Adipocyte (in vitro differentiated cells): ENCODE measurements around the gene DUSP5.

Experiments used
- DNase-seq: peaks from one replicate; pipeline ENCODE4 v3.0.0-alpha.2; 2015; ENCODE audit warnings: low read depth
- H3K27me3 ChIP-seq: replicated peaks from 2 replicates; pipeline ENCODE4 v1.7.0; 2013; ENCODE audit warnings: mild to moderate bottlenecking, low read length, moderate library complexity; ENCODE audit not compliant: control insufficient read depth, insufficient read depth
- H3K36me3 ChIP-seq: 2 replicates; pipeline ENCODE4 v1.7.0; 2013; ENCODE audit warnings: low read length, mild to moderate bottlenecking, moderate library complexity; ENCODE audit not compliant: control insufficient read depth, insufficient read depth, severe bottlenecking
- H3K4me1 ChIP-seq: 2 replicates; pipeline ENCODE4 v1.7.0; 2013; ENCODE audit warnings: mild to moderate bottlenecking, low read length, moderate library complexity; ENCODE audit not compliant: control insufficient read depth, insufficient read depth
- H3K4me3 ChIP-seq: 2 replicates; pipeline ENCODE4 v1.7.0; 2013; ENCODE audit warnings: mild to moderate bottlenecking, low read length, moderate library complexity
- H3K9ac ChIP-seq: 2 replicates; pipeline ENCODE4 v1.7.0; 2013; ENCODE audit warnings: mild to moderate bottlenecking, low read length, moderate library complexity
- H3K9me3 ChIP-seq: 2 replicates; pipeline ENCODE4 v1.7.0; 2013; ENCODE audit warnings: mild to moderate bottlenecking, low read length, moderate library complexity; ENCODE audit not compliant: control insufficient read depth

Gene DUSP5

DNA sequence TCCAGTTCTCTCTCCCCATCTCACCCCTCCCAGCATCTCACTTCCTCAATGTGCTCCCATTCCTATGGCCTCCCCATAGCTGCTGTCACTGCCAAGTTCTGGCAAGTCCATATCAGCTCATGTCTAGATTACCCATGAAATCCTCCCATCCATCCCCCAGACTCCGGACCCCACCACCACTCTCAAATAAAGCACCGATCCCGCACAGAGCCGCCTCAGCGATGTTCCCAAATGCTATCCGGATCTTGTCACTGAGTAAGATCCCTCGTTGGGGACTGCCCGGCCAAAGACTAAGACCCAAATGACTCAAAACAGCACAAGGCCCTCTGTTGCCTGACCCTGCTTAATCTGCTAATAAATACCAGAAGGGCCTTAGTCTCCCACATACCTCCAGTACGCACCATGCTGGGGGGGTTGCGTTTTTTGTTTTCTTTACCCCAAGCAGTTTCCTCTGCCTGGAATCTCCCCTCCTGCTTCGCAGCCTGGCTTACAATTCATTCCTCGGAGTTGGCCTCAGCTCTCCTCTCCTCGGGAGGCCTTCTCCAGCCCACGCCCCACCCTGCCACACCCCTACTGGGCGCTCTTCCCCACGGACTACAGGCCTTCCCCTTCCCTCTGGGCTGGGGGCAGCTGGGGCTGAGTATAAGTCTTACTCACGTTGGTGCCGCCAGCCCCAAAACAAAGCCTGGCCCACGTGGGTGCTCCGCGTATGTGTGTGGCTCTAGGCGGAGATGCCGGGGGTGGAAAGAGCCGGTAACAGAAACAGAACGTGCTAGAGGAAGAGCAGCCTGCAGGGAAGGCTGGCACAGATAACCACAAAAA, 1.8 kb upstream of the DUSP5 start:
- Histone ChIP-seq H3K36me3 (no peaks in the 10 kb centered on the region), H3K27me3 (no peaks in the 10 kb centered on the region), H3K4me3 (peak overlapping the region; percentile 88), H3K9ac (peak overlapping the region; percentile 94), H3K9me3 (no peaks in the 10 kb centered on the region), H3K4me1 (peaks cover 41% of the 10 kb centered on the region)
- DNase-seq = peak; percentile 83

DNA sequence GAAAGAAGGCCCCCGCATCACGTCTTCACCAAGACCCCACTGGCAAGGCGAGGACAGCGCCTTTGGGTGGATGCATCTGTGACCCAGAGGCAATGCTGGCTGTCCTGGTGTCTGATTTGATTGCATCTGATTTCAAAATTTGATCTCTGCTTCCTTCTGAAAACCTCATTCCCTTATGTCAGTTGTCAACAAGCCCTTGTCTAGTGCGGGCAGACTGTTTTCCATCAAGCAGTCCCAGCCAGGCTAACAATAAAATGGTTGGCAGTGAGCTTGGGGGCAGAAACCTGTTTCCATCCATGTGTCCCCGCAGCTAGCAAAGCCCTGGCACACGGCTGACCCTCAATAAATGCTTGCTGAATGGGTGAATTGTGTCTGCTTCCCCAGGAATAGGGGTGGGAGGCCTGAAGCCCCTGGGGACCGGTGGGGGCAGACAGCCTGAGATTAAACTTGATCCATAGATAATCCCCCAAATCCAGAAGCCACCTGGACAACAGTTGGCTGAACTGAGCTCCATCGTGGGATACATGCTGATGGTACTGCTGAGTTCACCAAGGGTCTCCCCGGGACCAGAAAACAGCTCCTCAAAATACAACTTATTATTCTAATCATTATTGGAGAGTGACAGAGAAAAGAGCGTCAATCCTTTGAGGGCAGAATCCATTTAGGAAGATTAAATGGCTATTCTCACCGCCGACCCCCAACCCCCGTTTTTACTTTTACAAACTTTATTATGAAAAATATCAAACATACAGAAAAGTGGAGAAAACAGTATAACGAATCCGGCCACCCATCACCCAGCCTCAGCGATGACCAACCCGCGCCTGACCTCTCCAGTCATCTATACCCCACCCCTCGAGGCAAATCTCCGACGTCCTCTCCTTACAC, 912 bp upstream of the DUSP5 start:
- Histone ChIP-seq H3K4me1 (peaks cover 42% of the 10 kb centered on the region), H3K27me3 (no peaks in the 10 kb centered on the region), H3K36me3 (no peaks in the 10 kb centered on the region), H3K9me3 (no peaks in the 10 kb centered on the region), H3K9ac (peak overlapping the region; percentile 94), H3K4me3 (peak overlapping the region; percentile 88)
- DNase-seq = peak; percentile 45

DNA sequence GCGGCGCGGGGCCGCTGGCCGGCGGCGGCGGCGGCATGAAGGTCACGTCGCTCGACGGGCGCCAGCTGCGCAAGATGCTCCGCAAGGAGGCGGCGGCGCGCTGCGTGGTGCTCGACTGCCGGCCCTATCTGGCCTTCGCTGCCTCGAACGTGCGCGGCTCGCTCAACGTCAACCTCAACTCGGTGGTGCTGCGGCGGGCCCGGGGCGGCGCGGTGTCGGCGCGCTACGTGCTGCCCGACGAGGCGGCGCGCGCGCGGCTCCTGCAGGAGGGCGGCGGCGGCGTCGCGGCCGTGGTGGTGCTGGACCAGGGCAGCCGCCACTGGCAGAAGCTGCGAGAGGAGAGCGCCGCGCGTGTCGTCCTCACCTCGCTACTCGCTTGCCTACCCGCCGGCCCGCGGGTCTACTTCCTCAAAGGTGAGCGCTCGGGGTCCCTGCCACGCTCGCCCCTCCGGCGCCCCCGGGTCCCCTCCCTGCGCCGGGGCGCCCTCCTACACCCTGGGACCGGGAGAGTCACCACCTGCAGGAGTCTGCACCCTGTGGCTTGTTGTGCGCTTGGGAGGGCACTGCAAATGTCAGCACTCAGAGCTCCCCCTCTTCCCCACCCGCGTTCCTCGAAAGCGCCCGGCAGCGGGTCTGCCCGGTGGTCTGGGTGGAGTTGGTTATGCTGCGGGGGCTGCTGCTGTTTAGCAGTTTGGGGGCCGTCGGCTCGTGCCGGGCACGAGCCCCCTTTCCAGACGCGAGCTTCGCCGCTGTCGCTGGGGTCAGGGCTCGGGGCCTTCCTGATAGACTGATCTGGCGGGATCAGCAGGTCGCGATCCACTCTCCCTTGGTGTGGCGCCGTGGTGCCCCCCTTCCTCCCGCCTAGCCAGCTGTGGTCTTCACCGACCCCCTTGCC, 627 bp downstream of the DUSP5 start:
- peaks cover 54% of the 10 kb centered on the region for H3K4me1 ChIP-seq
- no peaks in the 10 kb centered on the region for H3K9me3 ChIP-seq
- no peaks in the 10 kb centered on the region for H3K27me3 ChIP-seq
- peak; percentile 77 for DNase-seq
- peak overlapping the region; percentile 94 for H3K9ac ChIP-seq
- H3K4me3 ChIP-seq = peak overlapping the region; percentile 88
- H3K36me3 ChIP-seq = no peaks in the 10 kb centered on the region

DNA sequence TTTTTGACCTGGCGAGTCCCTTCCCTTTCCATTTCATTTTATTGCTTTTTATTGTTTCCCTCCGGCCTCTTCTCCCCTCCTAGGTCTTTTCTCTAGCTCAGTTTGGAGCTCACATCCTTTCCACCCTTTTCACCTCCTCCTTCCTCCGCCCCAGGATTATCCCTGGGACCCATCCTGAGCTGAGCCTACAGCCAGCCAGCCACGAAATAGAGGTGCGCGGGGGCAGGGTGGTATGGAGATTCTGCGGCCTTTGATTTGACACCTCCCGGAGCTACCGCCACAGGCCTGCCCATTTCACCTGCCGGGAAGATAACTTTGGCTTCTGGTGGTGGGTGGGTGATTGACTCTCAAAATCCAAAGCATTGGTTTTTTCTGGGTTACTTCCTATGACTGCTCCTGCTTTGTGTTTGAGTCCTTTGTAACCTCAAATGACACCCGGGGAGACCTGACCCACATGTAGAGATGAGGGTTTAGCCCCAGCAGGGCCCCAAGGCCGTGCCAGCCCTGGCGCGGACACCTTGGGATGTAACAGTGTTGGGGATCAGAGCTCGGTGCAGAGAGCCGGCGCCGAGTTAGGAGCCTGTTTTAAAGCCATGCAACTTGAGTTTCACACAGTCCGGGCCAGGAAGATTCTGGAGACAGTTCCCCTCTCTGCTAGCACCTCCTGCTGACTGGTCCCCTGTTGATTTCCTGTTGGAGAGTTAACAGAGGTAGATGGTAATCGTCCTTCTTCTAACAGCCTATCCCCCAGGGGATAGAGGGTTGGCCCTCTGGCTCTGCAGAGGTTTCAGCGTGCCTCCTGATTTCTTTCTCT, 1.5 kb downstream of the DUSP5 start:
- Histone ChIP-seq H3K9ac (peak overlapping the region; percentile 94), H3K4me3 (peak overlapping the region; percentile 88), H3K4me1 (peaks cover 63% of the 10 kb centered on the region), H3K27me3 (no peaks in the 10 kb centered on the region), H3K9me3 (no peaks in the 10 kb centered on the region), H3K36me3 (no peaks in the 10 kb centered on the region)
- peak; percentile 61 for DNase-seq

DNA sequence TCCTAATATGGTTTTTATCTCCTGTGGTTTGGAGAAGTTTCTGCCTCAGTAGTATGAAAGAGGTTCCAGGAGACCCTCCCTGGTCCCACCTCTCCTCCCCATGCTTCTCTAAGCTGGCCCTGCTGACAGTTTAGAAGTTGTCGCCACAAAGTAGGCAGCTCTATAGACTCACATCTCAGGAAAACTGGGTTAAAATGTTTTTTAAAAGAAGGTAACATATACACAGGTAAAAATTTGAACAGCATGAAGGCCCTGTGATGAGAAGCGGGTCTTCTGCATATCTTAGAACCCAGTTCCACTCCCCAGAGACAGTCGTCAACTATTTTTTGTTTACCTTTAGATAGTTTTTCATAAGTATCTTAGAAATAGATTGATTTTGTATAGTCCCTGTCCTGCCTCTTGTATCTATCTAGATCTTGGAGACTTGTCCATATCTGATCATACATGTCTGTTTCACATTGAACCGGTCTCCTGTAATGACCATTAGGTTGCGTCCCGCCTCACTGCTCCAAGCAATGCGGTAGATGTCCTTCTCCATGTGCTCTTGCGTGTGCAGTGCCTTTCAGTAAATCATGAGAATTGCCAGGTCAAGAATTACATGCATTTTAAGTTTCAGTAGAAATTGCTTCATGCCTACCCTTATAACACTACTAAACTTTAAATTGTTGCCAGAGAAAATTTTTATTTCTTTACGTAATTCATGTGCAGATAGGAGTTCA, 2.2 kb downstream of the DUSP5 start:
- Histone ChIP-seq H3K36me3 (no peaks in the 10 kb centered on the region), H3K27me3 (no peaks in the 10 kb centered on the region), H3K4me3 (peak overlapping the region; percentile 88), H3K4me1 (peaks cover 71% of the 10 kb centered on the region), H3K9ac (peak overlapping the region; percentile 94), H3K9me3 (no peaks in the 10 kb centered on the region)
- DNase-seq = no peak

DNA sequence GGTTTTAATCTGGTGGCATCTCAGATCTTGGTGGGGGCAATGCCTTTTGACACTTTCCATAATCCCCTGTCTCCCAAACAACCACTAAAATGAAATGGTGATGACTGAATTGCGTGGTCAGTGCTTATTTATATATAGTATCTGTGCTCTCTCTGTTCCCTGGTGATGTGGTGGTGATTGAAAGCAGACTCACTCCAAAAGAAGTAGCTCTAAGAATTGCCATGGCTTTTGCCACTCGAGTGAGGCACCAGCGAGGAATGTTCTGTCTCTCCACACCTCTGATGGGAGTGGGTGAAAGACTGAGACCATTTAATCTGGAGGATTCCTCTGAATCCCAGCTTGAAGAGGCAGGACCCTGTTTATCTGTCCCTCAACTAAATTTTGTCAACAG, 2.8 kb downstream of the DUSP5 start:
- Histone ChIP-seq H3K36me3 (peaks cover 3% of the 10 kb centered on the region), H3K4me3 (peak overlapping the region; percentile 88), H3K9ac (peak overlapping the region; percentile 94), H3K4me1 (peaks cover 76% of the 10 kb centered on the region), H3K9me3 (no peaks in the 10 kb centered on the region), H3K27me3 (no peaks in the 10 kb centered on the region)
- peak; percentile 84 for DNase-seq

DNA sequence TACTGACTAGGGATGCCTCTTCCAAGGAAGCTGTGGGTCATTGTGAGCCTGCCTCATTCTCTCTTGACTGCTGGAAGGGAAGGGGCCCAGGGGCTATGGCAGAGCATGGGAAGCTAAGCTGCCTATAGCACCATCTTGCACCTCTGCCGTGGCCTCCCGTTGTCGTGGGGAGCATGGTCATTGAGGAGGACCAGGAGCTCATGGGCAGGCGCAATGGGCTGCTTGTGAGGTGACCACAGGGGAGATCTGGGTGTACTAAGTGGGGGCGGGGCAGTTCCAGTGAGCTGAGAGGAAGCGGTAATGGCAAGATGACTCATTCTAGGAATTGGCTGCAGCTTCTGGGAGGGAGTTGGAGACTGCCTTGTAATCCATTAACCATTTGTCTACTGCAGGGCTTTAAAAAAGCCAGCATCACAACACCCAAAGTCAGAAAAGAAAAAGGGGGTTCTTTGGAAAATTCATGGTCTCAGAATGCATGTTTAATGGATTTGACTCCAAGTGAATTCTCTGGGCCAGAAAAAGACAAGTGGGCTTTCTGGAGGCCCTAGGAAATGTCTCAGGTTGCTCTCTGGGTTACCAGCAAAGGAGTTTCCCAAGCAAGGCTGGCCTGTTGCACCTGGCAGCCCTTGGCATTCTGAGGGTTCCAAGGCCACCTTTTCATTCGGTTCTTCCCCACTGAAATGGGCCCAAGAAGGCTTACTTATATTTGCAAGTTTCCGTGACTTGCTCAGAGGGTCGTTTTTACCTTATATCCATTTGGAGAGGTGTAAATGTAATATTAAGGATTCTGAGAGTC, 3.6 kb downstream of the DUSP5 start:
- H3K4me1 ChIP-seq = peaks cover 71% of the 10 kb centered on the region
- H3K36me3 ChIP-seq = peaks cover 5% of the 10 kb centered on the region
- H3K9me3 ChIP-seq = no peaks in the 10 kb centered on the region
- peak; percentile 94 for DNase-seq
- no peaks in the 10 kb centered on the region for H3K27me3 ChIP-seq
- peak overlapping the region; percentile 94 for H3K9ac ChIP-seq
- peak overlapping the region; percentile 88 for H3K4me3 ChIP-seq

DNA sequence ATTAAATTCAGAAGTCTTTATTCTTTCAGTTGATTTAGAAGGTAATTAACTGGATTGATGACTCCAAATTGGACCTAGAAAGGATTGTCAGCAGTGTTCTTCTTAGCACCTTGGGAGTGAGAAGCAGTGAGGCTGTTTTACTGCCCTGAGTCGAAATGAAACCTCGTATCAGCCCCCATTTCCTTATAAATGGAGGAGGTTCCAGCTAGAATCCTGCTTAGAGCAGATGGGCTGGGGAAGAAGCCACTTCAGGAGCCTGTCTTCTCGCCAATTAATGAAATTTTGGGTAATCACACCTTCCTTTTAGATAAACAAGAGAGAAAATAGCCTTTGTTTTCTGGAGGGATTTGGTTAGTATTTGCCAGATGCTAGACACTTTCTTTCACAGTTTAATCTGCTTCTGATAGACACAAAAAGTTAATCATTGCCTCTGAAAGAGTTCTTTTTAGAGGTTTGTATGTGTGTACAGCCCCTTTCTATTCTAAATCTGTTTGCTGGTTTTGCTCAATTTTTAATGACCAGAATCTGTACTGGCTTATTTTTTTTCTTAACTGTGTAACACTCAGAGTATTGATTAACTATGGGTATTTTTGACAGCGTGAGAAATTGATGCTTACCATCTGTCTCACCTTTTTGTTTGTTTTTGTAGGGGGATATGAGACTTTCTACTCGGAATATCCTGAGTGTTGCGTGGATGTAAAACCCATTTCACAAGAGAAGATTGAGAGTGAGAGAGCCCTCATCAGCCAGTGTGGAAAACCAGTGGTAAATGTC, 4.6 kb downstream of the DUSP5 start:
- no peaks in the 10 kb centered on the region for H3K9me3 ChIP-seq
- no peaks in the 10 kb centered on the region for H3K27me3 ChIP-seq
- H3K4me3 ChIP-seq = peak overlapping the region; percentile 88
- DNase-seq = no peak
- H3K36me3 ChIP-seq = peaks cover 11% of the 10 kb centered on the region
- H3K4me1 ChIP-seq = peaks cover 63% of the 10 kb centered on the region
- H3K9ac ChIP-seq = peak overlapping the region; percentile 59

DNA sequence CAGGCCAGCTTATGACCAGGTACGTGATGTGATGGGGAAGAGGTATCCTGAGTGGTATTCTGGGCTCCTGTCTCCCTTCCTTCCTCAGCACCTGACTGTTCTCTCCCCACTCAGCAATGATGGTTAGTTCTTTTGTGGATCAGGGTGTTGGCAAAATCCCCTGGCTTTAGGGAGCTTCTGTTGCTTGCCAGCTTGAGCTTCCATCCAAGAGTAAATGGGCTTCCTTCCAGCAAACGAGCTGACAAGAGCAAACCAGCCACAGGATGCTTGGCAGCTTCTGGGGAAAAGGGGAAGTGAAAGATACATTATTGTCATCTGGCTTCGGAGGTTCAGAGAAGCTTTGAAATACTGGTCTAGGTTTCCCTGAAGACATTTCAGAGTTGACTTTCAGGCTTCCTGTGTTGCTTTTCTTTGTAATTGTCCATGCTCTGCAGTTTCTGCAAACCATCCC, 5.2 kb downstream of the DUSP5 start:
- H3K4me3 ChIP-seq = peak overlapping the region; percentile 88
- H3K9me3 ChIP-seq = no peaks in the 10 kb centered on the region
- H3K4me1 ChIP-seq = peaks cover 63% of the 10 kb centered on the region
- H3K9ac ChIP-seq = peak overlapping the region; percentile 59
- DNase-seq = peak; percentile 55
- peaks cover 17% of the 10 kb centered on the region for H3K36me3 ChIP-seq
- no peaks in the 10 kb centered on the region for H3K27me3 ChIP-seq
